PC-3 (cell line): Measurements from ENCODE around the gene MECR. TPM values are rescaled to one million over a fixed set of nuclear protein-coding genes. Genes with fewer than 3 reads are reported as not detected.

Experiments
- ATAC-seq: fragments of 200-7000 bp; cut with Tn5 transposase; 2 replicates; pipeline ENCODE4 v1.9.1; 2020; ENCODE audit warnings: mild to moderate bottlenecking, moderate library complexity
- BruUV-seq: library from RNA; stranded (reverse); fragments of 400-500 nt; replicated peaks from 2 replicates; lab custom pipeline; 2021; lab: Mats Ljungman, UMichigan
- CTCF ChIA-PET: fragments of 300-600 bp; sonication (Branson Sonifier 250); formaldehyde crosslinking; loops from one replicate; lab custom pipeline; 2022; ENCODE audit warnings: antibody characterized with exemption; lab: Charles Lee
- POLR2A ChIA-PET: fragments of 300-600 bp; sonication (Branson Sonifier 250); formaldehyde crosslinking; loops from one replicate; lab custom pipeline; 2022; ENCODE audit warnings: antibody characterized with exemption; ENCODE audit not compliant: unreplicated experiment; lab: Charles Lee
- DNase-seq: peaks from one replicate; pipeline ENCODE4 v3.0.0-alpha.2; 2015
- H2AFZ ChIP-seq: fragments of 300-600 bp; sonication (generic); 2 replicates; pipeline ENCODE4 v1.6.0; 2016; ENCODE audit warnings: antibody characterized with exemption, low read length
- H3F3A ChIP-seq: fragments of 300-600 bp; sonication (generic); one replicate; pipeline ENCODE4 v1.6.0; 2017; ENCODE audit warnings: antibody characterized with exemption, low read length, control low read depth, mild to moderate bottlenecking; ENCODE audit not compliant: unreplicated experiment
- H3K27ac ChIP-seq: fragments of 300-600 bp; sonication (generic); 2 replicates; pipeline ENCODE4 v1.5.1; 2016; ENCODE audit warnings: mild to moderate bottlenecking, low read length
- H3K27me3 ChIP-seq: fragments of 300-600 bp; sonication (generic); 2 replicates; pipeline ENCODE4 v1.6.1; 2016; ENCODE audit warnings: low read length, mixed read lengths
- H3K36me3 ChIP-seq: fragments of 300-600 bp; sonication (generic); 2 replicates; pipeline ENCODE4 v1.6.1; 2016; ENCODE audit warnings: low read depth, mixed run types, low read length, mixed read lengths
- H3K4me1 ChIP-seq: fragments of 300-600 bp; sonication (generic); 2 replicates; pipeline ENCODE4 v1.5.1; 2016; ENCODE audit warnings: low read length; ENCODE audit not compliant: insufficient read depth
- H3K4me2 ChIP-seq: fragments of 300-600 bp; sonication (generic); 2 replicates; pipeline ENCODE4 v1.6.0; 2016; ENCODE audit warnings: low read length
- H3K4me3 ChIP-seq: fragments of 300-600 bp; sonication (generic); 2 replicates; pipeline ENCODE4 v1.5.1; 2016; ENCODE audit warnings: mild to moderate bottlenecking, low read length, mixed read lengths
- H3K79me2 ChIP-seq: fragments of 300-600 bp; sonication (generic); 2 replicates; pipeline ENCODE4 v1.6.1; 2017; ENCODE audit warnings: low read length, mixed read lengths
- H3K9ac ChIP-seq: fragments of 300-600 bp; sonication (generic); 2 replicates; pipeline ENCODE4 v1.6.0; 2016; ENCODE audit warnings: mild to moderate bottlenecking, low read length
- H3K9me2 ChIP-seq: fragments of 300-600 bp; sonication (generic); replicated peaks from 2 replicates; pipeline ENCODE4 v1.6.1; 2016; ENCODE audit warnings: mixed run types, low read length, mixed read lengths
- H3K9me3 ChIP-seq: fragments of 300-600 bp; sonication (generic); 2 replicates; pipeline ENCODE4 v1.6.1; 2016; ENCODE audit warnings: low read length, mixed read lengths
- H4K20me1 ChIP-seq: fragments of 300-600 bp; sonication (generic); 2 replicates; pipeline ENCODE4 v1.6.1; 2016; ENCODE audit warnings: low read length, mixed read lengths
- EZH2 ChIP-seq: fragments of 300-600 bp; sonication (generic); IDR thresholded peaks from one replicate; pipeline ENCODE4 v1.6.1; 2017; ENCODE audit warnings: antibody characterized with exemption, mild to moderate bottlenecking, low read length; ENCODE audit not compliant: unreplicated experiment
- EZH2phosphoT487 ChIP-seq: fragments of 300-600 bp; sonication (generic); IDR thresholded peaks from 2 replicates; pipeline ENCODE4 v1.6.1; 2018; ENCODE audit warnings: mild to moderate bottlenecking, antibody characterized with exemption, low read length, borderline replicate concordance
- intact Hi-C: fragments of 100-400 bp; cut with micrococcal nuclease; formaldehyde crosslinking; loops from 2 replicates; pipeline ENCODE4 v1.9.0; 2023
- total RNA-seq: library from RNA; depleted of rRNA; stranded (reverse); fragments of >200 nt; gene quantifications from 2 replicates; pipeline ENCODE4 v1.2.3, GENCODE V29; 2014
- TF ChIP-seq, protein P1 (sequence below): fragments of 300-600 bp; sonication (generic); conservative IDR thresholded peaks from 2 replicates; pipeline ENCODE4 v1.5.1; 2017; ENCODE audit warnings: antibody characterized with exemption, low read depth, mild to moderate bottlenecking, low read length

MECR gene
- total RNA-seq, 1 experiment from 2014 or later, result 30.5 TPM

DNA sequence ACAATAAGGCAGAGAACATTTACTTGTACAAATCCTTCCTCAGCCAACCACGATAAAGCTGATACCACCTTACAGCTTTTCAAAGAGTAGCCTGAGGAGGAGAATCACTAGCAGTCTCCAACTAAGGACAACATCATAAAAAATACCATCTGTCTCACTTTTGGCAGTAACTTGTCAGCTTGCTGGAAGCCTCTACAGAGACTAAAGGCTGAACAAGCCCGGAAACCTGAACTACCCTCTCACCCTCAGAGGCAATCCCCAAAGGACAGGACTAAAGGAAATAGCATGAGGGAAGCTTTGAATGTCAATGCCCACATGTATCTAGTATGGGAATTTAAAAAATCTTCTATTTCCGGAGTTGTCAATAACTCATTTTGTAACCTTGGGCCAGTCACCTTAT lies 59.6 kb downstream of the MECR start:
- H3K79me2 ChIP-seq, result peaks cover 99% of the 10 kb centered on the region
- ChIA-PET POLR2A (no interaction called here), CTCF (no interaction called here)
- H3K9me3 ChIP-seq, result no peaks in the 10 kb centered on the region
- no peaks in the 10 kb centered on the region for H3K27me3 ChIP-seq
- H3K27ac ChIP-seq, result no peak overlapping the region
- no peaks in the 10 kb centered on the region for H3F3A ChIP-seq
- no TSS peak for BruUV-seq
- TF ChIP-seq EZH2phosphoT487, result no peak
- TF ChIP-seq, protein P1, sequence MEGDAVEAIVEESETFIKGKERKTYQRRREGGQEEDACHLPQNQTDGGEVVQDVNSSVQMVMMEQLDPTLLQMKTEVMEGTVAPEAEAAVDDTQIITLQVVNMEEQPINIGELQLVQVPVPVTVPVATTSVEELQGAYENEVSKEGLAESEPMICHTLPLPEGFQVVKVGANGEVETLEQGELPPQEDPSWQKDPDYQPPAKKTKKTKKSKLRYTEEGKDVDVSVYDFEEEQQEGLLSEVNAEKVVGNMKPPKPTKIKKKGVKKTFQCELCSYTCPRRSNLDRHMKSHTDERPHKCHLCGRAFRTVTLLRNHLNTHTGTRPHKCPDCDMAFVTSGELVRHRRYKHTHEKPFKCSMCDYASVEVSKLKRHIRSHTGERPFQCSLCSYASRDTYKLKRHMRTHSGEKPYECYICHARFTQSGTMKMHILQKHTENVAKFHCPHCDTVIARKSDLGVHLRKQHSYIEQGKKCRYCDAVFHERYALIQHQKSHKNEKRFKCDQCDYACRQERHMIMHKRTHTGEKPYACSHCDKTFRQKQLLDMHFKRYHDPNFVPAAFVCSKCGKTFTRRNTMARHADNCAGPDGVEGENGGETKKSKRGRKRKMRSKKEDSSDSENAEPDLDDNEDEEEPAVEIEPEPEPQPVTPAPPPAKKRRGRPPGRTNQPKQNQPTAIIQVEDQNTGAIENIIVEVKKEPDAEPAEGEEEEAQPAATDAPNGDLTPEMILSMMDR, result no peak
- TF ChIP-seq EZH2, result no peak
- H4K20me1 ChIP-seq, result peaks cover 58% of the 10 kb centered on the region
- H3K36me3 ChIP-seq, result peaks cover 37% of the 10 kb centered on the region; the same call in 1 of the 2 replicates
- no peak overlapping the region for H3K4me2 ChIP-seq
- ATAC-seq (peak; percentile 29; the same call in 1 of the 2 replicates), DNase-seq (no peak)
- H3K4me3 ChIP-seq, result no peak overlapping the region
- no peaks in the 10 kb centered on the region for H3K9me2 ChIP-seq
- H3K4me1 ChIP-seq, result no peaks in the 10 kb centered on the region
- H2AFZ ChIP-seq, result no peak overlapping the region
- intact Hi-C loops, result no loop called here
- H3K9ac ChIP-seq, result no peak overlapping the region

DNA sequence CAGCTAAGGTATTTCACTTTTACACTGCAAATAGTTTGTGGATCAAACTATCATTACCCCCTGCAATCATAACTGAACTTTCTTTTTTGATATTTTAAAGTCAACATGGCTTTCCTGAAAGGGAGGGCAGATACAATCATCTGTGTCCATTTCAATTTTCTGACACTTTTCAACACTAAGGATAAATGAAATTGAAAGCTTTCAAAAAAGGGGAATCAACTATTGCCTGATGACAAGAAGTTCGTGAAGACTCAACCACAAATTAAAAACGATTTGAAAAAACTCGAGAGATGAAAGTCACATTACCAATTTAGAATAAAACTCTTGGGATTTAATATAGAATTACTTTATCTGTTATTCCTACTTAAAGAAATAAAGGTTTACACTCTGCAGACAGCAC lies 60.8 kb downstream of the MECR start:
- POLR2A ChIA-PET, result no interaction called here
- intact Hi-C loops, result no loop called here
- BruUV-seq, result no TSS peak

DNA sequence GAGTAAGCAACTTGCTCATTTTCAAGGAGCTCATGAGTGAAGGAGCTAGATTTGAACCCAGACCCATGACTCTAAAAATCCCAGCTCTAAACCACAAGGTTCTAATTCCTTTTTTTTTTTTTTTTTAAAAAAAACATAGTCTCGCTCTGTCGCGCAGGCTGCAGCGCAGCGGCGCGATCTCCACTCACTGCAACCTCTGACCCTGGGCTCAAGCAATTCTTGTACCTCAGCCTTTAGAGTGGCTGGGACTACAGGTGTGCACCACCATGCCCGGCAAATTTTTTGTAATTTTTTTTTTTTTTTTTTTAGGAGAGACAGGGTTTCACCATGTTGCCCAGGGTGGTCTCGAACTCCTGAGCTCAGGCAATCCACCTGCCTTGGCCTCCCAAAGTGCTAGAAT lies 62.8 kb downstream of the MECR start:
- H3K27me3 ChIP-seq, result no peaks in the 10 kb centered on the region
- no peaks in the 10 kb centered on the region for H3K9me3 ChIP-seq
- no peak overlapping the region for H3K4me2 ChIP-seq
- H3K79me2 ChIP-seq, result peaks cover 100% of the 10 kb centered on the region
- peaks cover 57% of the 10 kb centered on the region for H4K20me1 ChIP-seq
- DNase-seq, result no peak
- ChIA-PET POLR2A (no interaction called here), CTCF (no interaction called here)
- ATAC-seq, result no peak
- peaks cover 59% of the 10 kb centered on the region for H3K36me3 ChIP-seq
- intact Hi-C loops, result no loop called here
- no peak overlapping the region for H2AFZ ChIP-seq
- no TSS peak for BruUV-seq
- H3K9ac ChIP-seq, result no peak overlapping the region
- no peaks in the 10 kb centered on the region for H3K9me2 ChIP-seq
- H3K4me1 ChIP-seq, result no peaks in the 10 kb centered on the region
- H3K27ac ChIP-seq, result no peak overlapping the region
- no peak overlapping the region for H3K4me3 ChIP-seq
- TF ChIP-seq EZH2, result no peak
- TF ChIP-seq EZH2phosphoT487, result no peak
- no peaks in the 10 kb centered on the region for H3F3A ChIP-seq

More for the DNA sequence above, 60.8 kb downstream of the MECR start:
- Histone ChIP-seq H3K9me3 (no peaks in the 10 kb centered on the region), H3K4me2 (no peak overlapping the region), H3K9me2 (no peaks in the 10 kb centered on the region), H3K36me3 (peaks cover 48% of the 10 kb centered on the region), H3K4me1 (no peaks in the 10 kb centered on the region), H3K79me2 (peaks cover 100% of the 10 kb centered on the region), H3K4me3 (no peak overlapping the region), H3K27ac (no peak overlapping the region), H3F3A (no peaks in the 10 kb centered on the region), H2AFZ (no peak overlapping the region), H3K27me3 (no peaks in the 10 kb centered on the region), H3K9ac (no peak overlapping the region), H4K20me1 (peaks cover 54% of the 10 kb centered on the region)
- CTCF ChIA-PET, result interaction anchor here (0.6 kb wide), 1 partner anchor 134 kb away, joined by 3 read pairs; no protein-coding TSS in a partner anchor
- TF ChIP-seq, protein P1, result no peak
- TF ChIP-seq EZH2phosphoT487 (no peak), EZH2 (no peak)
- DNase-seq, result no peak
- no peak for ATAC-seq
